Skin epidermis (tissue), 12 donors: Measurements from ENCODE around the gene PSMB10.
"Not testable (repeated sequence)": the region's sequence is repeated elsewhere in the genome, so short reads cannot be mapped to it uniquely, and the experiment has no call there.

Experiments used
- H3K27ac ChIP-seq, 21 experiments: fragments of 200-600 bp; sonication (generic) in 11 of 21; one replicate each; pipeline ENCODE4 v1.5.0; 2020; ENCODE audit warnings: mild to moderate bottlenecking in 3 of 21, inconsistent platforms in 2 of 21, moderate library complexity in 2 of 21
- H3K4me3 ChIP-seq, 7 experiments: fragments of 200-600 bp; sonication (generic) in 2 of 7; one replicate each; pipeline ENCODE4 v1.5.0; 2020; ENCODE audit warnings: inconsistent platforms in 2 of 7, mild to moderate bottlenecking in 2 of 7, moderate library complexity in 1 of 7

PSMB10 gene

GRCh38 chr16:67944690-67945391 lies 8.2 kb upstream of the PSMB10 start:
- Histone ChIP-seq H3K4me3 (no peak overlapping the region), H3K27ac (peak overlapping the region in 7 of 21 experiments; percentile 28 to 78 (median 62))

DNA sequence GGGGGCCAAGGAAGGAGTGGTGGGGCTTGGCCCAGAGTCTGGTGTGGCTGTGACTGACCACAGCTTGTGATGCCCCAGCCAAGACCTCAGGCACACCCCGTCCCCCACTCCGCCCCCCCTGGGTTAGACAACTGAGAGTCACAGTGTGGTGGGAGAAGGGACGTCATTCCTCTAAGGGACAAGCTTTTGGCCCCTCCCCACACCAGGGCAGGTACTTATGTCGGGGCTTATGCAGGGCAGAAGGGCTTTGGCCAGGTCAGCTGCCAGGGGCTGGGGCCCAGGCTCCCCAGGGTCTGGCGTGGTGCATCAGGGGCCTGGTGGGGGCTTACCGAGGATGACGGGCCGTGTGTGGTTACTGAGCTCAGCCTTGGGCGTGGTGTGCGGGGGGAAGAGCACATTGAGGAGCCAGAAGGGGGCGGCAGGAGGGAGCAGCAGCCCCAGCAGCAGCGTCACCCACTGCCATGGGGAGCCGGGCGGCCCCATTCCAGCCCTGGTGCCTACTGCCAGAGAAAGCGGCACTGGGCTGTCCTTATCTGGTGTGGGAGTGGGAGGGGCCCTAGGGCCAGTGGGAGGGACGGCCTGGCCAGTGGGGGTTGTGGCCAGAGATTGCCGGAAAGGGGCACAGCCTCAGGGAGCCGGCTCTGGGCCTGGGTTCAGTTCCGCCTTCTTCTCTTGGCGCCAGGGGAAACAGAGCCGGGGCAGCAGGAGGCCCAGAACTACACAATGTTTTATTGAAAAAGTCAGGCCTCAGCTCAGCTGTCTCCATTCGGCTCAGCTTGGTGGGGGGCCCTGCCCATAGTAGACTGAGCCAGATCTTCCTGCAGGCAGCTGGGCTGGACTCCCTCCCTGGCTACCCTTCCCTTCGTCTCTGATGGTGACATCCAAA lies 7.2 kb upstream of the PSMB10 start, which contains the start of gene LCAT:
TSS of gene LCAT (minus strand) at position 502 of the 886 bp plus-strand sequence. CDS start at position 483, 19 bp downstream.
- no peak within 1 kb of the TSS for H3K4me3 ChIP-seq
- H3K27ac ChIP-seq: peak within 1 kb of the TSS in 9 of 21 experiments; percentile 15 to 78 (median 61)

GRCh38 chr16:67943256-67943618 lies 6.6 kb upstream of the PSMB10 start:
- Histone ChIP-seq H3K27ac (peak overlapping the region in 8 of 21 experiments; percentile 15 to 78 (median 62)), H3K4me3 (no peak overlapping the region)

DNA sequence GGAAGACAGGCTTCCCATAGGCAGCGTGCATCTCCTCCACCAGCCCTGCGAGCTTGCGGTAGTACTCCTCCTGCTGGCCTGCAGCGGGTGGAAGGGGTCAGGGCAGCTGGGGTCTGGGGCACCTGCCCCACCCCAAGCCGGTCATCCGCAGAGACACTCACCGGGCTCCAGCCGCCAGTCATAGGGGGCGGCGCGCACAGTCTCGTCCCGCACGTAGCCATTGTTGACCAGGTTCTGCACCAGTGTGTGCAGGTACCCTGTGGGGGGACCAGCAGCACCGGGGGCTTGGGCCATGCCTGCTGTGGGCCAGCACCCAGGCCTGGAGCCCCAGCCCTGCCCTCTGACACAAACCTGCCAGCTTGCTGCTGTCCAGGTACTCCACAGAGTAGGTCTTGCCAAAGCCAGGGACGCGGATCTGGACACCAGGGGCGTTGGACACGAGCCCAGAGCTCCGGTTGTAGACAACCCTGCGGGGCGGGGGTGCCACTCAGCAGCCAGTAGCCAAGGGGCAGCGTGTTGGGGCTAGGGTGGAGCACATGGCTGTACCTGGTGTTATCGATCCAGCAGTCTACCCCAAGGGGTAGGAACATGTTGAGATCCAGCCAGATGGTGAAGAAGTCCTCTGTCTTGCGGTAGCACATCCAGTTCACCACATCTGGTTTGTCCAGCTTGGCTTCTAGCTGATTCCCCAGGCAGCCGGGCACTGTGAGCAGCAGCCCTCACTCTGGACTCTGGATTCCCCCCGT lies 6.0 kb upstream of the PSMB10 start:
- H3K4me3 ChIP-seq: no peak overlapping the region
- H3K27ac ChIP-seq: peak overlapping the region in 3 of 21 experiments; percentile 3 to 31 (median 30)

GRCh38 chr16:67942200-67942509 lies 5.5 kb upstream of the PSMB10 start:
- peak overlapping the region in 1 of 21 experiments; percentile 31 for H3K27ac ChIP-seq
- H3K4me3 ChIP-seq: no peak overlapping the region

- Histone ChIP-seq H3K4me3 (no peak overlapping the region), H3K27ac (peak overlapping the region in 2 of 21 experiments; percentile 29 to 31)
Measured at GRCh38 chr16:67941469-67942199, 5.0 kb upstream of the PSMB10 start.

DNA sequence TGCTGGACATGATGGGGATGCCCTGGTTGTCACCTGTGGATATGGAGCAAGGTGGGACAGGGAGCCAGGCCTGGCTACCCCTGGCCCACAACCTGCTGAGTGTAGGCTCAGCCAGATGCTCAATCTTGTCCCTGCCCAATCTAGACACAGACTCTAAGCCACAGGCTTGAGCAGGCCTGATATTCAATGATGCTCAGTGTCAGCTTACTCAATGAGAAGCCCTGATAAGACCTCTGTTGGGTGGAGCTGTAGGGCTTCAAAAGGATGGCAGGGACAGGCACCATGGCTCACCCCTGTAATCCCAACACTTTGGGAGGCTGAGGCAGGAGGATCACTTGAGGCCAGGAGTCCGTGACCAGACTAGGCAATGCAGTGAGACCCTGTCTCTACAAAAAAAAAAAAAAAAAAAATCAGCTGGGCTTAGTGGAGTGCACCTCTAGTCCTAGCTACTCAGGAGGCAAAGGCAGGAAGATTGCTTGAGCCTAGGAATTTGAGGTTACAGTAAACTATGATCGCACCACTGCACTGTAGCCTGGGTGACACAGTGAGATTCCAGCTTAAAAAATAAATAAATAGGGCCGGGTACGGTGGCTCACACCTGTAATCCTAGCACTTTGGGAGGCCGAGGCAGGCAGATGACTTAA lies 3.9 kb upstream of the PSMB10 start:
- Histone ChIP-seq H3K4me3 (no peak overlapping the region), H3K27ac (peak overlapping the region in 1 of 21 experiments; percentile 14)

- peak overlapping the region in 4 of 21 experiments; percentile 2 to 55 (median 19) for H3K27ac ChIP-seq
- H3K4me3 ChIP-seq: no peak overlapping the region
Measured at GRCh38 chr16:67939507-67940445, 3.1 kb upstream of the PSMB10 start.

- peak overlapping the region in 11 of 21 experiments; percentile 88 to 99 (median 94) for H3K27ac ChIP-seq
- H3K4me3 ChIP-seq: not testable (repeated sequence)
Measured at GRCh38 chr16:67937713-67938112, 1.1 kb upstream of the PSMB10 start.

GRCh38 chr16:67936880-67937605 lies 393 bp upstream of the PSMB10 start:
- peak overlapping the region in 20 of 21 experiments; percentile 88 to 99 (median 95) for H3K27ac ChIP-seq
- H3K4me3 ChIP-seq: peak overlapping the region; percentile 66 to 95 (median 67)

DNA sequence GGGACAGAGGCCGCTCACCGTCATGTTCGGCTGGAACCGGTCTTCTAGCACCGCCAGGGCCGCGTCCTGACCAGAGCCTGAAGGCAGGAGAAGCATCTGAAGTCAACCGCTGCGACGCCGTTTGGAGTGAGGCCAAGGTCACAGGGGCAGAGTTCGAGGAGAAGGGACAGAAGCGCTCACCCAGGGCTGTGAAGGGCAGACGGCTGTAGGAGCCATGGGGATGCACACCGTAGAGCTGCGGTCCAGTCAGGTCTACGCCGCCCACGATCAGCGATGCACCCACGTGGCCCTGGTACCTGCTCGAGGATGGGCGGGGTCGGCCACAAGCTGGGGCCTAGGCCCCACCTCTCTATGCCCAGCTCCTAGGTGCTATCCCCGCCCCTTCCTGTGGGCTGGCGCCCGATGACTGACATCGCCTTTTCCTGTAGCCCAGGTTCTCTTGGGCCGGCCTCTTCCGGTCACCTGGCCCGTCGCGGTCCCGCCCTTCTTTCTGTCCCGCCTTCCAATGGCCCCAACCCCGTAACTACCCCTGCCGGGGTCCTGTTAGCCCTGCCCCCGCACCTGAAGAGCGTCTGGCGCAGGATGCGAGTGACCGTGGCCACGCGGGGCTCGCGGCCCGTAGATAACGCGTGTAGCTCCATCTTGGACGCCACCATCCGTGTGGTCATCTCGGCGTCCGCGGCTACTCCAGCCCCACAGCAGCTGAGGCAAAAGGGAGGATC lies 1.1 kb downstream of the PSMB10 start:
- H3K4me3 ChIP-seq: peak overlapping the region; percentile 66 to 95 (median 67)
- H3K27ac ChIP-seq: peak overlapping the region; percentile 68 to 99 (median 95)

DNA sequence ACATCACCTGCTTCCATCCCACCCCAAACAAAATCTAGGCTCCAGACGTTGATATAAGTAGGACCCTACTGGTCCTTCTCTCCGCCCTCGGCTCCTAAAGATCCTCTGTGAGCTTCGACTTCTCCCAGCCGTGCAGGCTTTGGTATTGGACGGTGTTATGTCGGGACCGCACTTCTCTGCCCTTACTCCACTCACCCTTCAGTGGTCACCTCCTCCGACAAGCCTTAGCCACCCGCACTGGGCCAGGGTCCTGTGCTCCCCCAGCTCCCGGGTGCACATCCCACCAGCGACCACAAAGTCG lies 1.6 kb downstream of the PSMB10 start:
- Histone ChIP-seq H3K4me3 (peak overlapping the region; percentile 66 to 95 (median 67)), H3K27ac (peak overlapping the region in 15 of 21 experiments; percentile 88 to 99 (median 96))

DNA sequence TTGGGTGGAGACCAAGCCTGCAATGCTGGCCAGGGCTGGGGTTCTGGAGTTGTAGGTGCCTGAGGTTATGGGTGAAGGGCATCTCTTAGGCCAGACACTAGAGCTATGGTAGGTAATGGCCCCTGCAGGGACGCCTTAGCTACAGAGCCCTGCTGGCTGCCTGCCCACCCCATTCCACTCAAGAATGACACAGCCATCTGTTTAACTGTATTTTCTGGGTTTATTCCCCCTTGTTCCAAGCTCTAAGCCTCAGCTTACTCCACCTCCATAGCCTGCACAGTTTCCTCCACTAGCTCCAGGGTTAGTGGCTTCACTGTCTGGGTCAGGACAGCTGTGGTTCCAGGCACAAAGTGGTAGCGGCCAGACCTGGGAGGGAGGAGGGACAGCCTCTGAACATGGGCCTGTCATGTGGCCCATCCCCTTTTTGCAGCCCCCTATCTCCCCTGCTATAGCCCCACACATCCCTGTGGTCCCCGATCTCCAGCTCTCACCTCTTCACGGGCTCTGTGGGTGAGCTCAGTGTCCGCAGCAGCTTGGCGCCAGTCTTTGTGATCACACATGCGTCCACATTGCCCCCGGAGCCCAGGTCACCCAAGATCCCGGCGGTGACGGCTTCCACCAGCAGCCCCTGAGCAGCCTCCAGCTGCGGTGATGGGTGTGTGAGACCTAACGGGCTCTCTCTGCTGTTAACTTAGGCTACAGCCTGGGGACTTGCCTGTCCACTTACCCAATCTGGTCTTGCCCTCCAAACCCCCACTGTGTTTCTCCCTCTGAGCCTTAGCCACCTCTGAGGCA lies 2.1 kb downstream of the PSMB10 start:
- Histone ChIP-seq H3K27ac (peak overlapping the region in 12 of 21 experiments; percentile 4 to 99 (median 96)), H3K4me3 (peak overlapping the region in 3 of 7 experiments; percentile 67 to 95 (median 67))

DNA sequence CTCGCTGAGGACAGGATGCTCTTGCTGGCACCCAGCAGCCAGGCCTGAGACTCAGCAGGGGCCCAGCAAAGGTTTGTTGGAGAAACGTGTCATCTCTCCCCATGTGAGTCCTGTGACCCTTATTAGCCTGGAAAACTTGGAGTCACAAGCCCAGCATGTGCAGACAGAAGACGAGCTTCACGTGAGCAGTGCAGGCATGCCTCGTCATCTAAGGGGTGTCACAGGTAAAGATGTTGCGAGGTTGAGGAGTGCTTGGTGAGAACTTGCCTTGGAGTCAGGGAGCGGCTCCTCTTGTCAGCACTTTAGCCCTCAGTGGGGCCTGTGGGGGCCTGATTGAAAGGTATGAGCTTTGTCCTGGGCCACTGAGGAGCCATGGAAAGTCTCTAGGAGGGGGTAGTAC lies 2.8 kb downstream of the PSMB10 start:
- H3K27ac ChIP-seq: peak overlapping the region in 5 of 21 experiments; percentile 2 to 98 (median 49)
- no peak overlapping the region for H3K4me3 ChIP-seq

GRCh38 chr16:67932462-67932840 lies 4.2 kb downstream of the PSMB10 start:
- Histone ChIP-seq H3K27ac (no peak overlapping the region), H3K4me3 (no peak overlapping the region)
